ENCODE results near the gene AAMP.

DNA sequence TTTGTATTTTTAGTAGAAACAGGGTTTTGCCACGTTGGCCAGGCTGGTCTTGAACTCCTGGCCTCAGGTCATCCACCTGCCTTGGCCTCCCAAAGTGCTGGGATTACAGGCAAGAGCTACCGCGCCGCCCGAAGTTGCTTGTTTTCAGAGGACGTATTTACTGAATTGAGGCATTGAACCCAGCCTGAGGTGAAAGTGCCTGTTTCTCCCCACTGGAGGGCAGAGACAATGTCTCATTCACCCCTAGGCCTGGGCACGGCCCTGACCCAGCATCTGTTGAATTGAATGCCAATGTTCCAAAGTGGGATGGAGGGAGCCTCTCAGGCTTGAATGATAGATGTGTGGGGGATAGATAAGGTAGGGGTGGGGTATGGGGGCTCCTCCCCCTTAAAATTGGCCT, 26.9 kb upstream of the AAMP start:
- TF ChIP-seq EZH2 (optimal IDR thresholded peaks at IDR 0.05; ENCODE audit: low read depth, low read length) = no peak
- TF ChIP-seq, protein P1, sequence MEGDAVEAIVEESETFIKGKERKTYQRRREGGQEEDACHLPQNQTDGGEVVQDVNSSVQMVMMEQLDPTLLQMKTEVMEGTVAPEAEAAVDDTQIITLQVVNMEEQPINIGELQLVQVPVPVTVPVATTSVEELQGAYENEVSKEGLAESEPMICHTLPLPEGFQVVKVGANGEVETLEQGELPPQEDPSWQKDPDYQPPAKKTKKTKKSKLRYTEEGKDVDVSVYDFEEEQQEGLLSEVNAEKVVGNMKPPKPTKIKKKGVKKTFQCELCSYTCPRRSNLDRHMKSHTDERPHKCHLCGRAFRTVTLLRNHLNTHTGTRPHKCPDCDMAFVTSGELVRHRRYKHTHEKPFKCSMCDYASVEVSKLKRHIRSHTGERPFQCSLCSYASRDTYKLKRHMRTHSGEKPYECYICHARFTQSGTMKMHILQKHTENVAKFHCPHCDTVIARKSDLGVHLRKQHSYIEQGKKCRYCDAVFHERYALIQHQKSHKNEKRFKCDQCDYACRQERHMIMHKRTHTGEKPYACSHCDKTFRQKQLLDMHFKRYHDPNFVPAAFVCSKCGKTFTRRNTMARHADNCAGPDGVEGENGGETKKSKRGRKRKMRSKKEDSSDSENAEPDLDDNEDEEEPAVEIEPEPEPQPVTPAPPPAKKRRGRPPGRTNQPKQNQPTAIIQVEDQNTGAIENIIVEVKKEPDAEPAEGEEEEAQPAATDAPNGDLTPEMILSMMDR (IDR thresholded peaks at IDR 0.05; ENCODE audit: low read length) = no peak
